ENCODE measurements around the gene GCN1.

DNA sequence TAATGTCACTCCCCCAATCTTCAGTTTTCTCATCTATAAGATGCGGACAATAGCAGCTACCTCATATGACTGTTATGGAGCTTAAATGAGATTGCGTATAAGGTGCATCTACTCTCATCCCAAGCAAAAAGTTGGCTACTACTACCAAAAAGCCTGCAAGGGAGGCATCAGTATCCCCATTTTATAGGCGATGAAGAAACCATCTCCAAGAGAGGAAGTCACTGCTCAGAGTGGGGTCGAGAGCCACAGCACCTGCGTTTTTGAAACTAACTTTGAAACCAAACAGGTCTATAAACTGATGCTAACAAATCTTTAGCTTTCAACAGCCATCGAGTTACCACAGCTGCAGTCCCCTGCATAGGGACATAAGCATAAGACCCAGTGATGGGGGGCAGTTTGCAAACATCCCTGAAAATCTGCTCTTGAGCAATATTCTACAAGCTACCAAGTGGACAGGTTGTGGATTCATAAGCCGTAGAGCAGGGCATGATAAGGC, 3.5 kb downstream of the GCN1 start:
- TF ChIP-seq CTCF (conservative IDR thresholded peaks at IDR 0.05; ENCODE audit: low read depth, low read length) = no peak
- no peak for TF ChIP-seq EZH2phosphoT487 (IDR thresholded peaks at IDR 0.05; ENCODE audit: borderline replicate concordance, low read length)
- TF ChIP-seq EZH2 (IDR thresholded peaks at IDR 0.05; ENCODE audit: low read length, unreplicated experiment) = no peak

Measured in PC-3 (cell line).